HG03378 (cell line): ENCODE data around the gene SOX10.

Source experiments
- ATAC-seq: cut with Tn5 transposase; IDR thresholded peaks from one replicate; pipeline ENCODE4 v1.9.1; 2021; ENCODE audit warnings: mild to moderate bottlenecking, moderate library complexity; ENCODE audit not compliant: unreplicated experiment

SOX10 gene

DNA sequence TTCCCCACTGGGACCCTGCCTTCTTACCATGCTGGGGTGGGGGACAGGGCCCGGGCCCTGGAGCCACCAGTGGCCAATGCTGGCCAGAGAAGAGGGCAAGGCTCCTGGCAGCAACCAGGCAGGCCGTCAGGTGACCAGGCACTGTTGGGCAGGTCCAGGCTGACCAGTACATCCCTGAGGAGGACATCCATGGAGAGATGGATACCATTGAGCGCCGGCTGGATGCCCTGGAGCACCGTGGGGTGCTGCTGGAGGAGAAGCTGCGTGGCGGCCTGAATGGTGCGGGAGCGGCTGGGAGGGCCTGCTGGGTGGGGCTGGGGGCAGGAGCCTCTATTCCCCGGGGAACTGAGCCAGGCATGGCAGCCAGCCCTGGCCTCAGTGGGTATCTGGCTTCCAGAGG lies 52.0 kb downstream of the SOX10 start:
- ATAC-seq: no peak

DNA sequence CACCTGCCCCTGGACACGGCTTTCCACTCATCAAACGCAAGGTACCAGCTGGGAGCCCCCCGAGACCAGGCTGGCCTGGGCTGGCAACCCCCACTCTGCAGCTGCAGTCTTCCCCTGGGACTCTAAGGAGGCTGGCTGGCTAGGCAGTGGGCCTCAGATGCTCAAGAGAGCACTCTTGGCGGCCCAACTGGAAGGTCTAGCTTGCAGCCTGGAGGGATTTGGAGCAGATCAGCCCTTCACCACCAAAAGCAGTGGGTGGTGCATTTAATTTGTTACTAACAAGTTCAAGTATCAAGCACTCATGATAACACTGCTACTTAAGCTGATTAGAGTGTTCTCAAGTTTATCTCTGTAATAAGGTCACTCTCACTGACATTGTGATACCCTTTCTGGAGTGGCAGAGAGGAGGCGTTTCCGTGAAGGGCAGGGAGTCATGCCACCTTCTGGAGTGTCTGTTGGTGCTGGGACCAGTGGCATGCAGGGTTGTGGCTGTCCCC lies 52.4 kb downstream of the SOX10 start:
- no peak for ATAC-seq

- no peak for ATAC-seq
These were observed 53.4 kb downstream of the SOX10 start for GRCh38 chr22:37930952-37931440.

GRCh38 chr22:37930270-37930951 lies 53.9 kb downstream of the SOX10 start:
- no peak for ATAC-seq

- ATAC-seq: no peak
These were observed 55.0 kb downstream of the SOX10 start for GRCh38 chr22:37929390-37929789.

DNA sequence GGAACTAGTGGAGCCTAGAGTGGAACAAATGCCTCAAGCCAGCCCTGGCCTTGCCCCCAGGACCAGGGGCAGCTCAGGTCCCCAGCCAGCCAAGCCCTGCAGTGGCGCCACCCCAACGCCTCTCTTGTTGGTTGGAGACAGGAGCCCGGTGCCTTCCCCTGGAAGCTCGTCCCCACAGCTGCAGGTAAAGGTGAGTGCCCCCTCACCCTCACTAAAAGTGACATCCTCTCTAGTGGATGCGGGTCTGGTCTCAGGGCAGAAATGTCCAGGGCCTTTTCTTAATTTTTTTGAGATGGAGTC lies 56.8 kb downstream of the SOX10 start:
- ATAC-seq: no peak

DNA sequence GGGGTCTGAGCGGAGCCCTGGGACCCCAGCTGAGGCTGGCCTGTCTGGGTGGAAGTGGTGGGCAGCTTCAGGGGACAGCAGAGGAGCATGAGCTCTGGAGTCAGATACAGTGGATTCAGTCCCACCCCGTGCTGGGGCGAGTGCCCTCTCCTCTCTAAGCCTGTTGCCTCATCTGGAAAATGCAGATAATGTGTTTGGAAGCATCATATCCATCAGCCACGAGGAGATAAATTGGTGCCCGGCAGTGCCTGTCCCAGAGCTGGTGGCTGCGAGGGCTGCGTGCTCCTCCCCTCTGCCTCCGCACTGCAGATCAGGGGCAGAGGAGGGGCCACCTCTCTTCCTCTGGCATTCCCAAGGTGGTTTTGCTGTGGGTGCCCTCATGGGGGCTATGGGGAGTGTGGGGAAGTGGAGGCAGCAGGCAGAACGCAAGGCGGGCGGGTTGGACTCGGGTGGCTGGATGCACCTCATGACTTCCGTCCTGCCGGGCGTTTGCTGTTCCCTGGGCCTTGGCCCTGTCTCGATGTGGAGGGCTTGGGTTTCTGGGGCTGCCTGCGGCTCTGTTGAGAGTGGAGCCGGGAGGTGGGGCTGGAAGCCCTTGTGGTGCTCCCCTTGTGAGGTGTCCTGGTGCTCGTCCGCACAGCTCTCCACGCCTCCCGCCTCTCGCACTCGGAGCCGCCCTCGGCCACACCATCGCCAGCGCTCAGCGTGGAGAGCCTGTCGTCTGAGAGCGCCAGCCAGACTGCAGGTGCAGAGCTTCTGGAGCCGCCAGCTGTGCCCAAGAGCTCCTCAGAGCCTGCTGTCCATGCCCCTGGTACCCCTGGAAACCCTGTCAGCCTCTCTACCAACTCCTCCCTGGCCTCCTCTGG lies 57.4 kb downstream of the SOX10 start:
- no peak for ATAC-seq

GRCh38 chr22:37926358-37926757 lies 58.0 kb downstream of the SOX10 start:
- no peak for ATAC-seq

- no peak for ATAC-seq
These were observed 58.6 kb downstream of the SOX10 start for GRCh38 chr22:37925767-37926166.

- ATAC-seq: no peak
These were observed 59.0 kb downstream of the SOX10 start for GRCh38 chr22:37925330-37925729.

DNA sequence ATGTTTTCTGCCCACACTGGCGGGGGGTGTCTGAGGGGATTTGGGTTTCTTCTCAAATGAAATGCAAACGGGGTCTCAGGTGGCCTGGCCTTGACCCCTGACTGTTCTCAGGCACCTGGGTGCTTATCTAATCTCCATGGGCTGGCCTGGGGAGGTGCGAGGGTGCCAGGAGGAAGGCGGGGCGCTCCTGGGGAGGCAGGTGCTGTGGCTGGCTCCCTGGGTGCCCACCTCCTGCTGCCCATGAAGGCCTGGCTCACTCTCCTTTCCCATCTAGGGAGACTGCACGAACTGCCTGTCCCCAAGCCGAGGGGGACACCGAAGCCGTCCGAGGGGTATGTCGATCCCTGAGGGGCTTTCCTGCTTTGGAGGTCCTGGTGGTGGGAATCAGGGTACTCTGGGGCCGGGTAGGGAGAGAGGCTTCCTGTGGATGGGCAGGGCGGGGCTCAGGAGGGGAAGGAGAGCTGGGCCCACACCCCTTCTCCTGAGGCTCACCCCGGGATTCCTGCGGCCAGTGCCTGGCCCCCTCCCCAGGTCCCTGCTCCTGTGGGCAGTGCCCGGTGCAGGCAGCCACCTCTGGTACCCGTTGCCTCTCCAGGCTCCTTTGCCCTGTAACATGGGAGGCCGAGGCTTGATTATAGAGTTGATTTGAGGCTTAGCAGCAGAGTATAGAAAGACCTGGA lies 59.8 kb downstream of the SOX10 start:
- ATAC-seq: no peak

- ATAC-seq: no peak
These were observed 60.4 kb downstream of the SOX10 start for GRCh38 chr22:37923927-37924326.
